ENCODE measurements around the gene PDZD7.

Gene PDZD7

GRCh38 chr10:101012525-101013364, 18.2 kb downstream of the PDZD7 start:
- TF ChIP-seq GATA2 (IDR thresholded peaks at IDR 0.05; ENCODE audit: low read depth, low read length), result no peak

DNA sequence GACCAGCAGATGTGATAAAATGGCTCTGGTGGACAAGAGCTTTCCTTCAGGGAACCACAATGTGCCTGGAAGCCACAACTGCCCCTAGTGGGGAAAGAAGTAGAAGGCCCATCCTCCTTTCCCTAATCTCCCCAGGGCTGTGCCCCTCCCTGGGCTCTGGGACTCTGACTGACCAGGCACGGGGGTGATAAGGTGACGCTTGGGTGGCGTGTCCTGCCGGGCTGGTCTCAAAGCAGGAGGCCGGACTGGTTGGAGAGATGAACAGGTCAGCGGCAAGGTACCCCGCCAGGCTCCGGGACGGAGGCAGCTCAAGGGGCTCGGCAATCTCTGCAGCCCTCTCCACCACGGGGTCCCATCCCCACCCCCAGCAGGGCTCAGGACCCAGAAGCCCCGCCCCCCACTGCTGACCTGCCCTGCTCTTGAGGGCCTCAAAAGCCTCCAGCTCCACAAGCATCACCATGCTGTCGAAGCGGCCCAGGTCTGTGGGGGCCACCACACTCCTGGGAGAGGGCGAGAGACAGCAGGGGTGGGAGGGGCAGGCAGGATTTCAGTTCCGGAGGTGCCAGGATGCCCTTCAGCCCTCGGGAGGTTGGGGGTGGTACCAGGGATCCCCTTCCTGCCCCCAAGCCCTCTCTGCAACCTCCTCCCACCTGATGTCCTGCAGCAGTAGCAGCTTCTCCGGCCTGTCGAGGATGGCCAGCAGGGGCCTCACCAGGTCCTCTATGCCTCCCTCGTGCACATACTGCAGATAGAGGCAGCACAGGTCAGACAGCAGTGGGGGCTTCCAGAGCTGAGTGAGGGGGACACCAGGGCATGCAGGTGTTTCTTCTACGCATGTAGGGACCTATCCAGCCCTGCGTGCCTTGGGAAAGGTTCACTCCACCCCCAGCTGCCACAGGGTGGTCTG, 19.2 kb downstream of the PDZD7 start:
- TF ChIP-seq GATA2 (IDR thresholded peaks at IDR 0.05; ENCODE audit: low read depth, low read length) (no peak), GATA3 (IDR thresholded peaks at IDR 0.05; ENCODE audit: low read depth, low read length) (no peak)

DNA sequence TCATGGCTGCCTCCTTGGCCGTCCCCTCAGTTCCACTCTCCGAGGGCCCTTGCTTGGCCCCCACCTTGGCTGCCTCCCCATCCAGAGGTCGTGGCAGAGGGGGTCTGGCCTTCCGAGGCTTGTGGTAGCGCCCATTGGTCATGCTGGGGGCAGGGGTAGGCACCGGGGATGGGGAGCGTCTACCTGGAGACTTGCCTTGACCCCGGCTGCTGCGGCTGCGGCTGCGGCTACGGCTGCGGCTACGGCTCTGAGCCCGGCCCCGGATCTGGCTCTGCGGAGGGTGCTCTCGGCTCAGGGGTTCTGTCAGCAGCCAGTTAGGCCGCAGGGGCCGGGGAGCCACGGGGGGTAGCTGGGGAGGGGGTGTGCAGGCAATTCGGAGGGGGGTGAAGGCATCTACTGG, 20.6 kb downstream of the PDZD7 start:
- TF ChIP-seq GATA3 (IDR thresholded peaks at IDR 0.05; ENCODE audit: low read depth, low read length) (no peak), GATA2 (IDR thresholded peaks at IDR 0.05; ENCODE audit: low read depth, low read length) (no peak)

DNA sequence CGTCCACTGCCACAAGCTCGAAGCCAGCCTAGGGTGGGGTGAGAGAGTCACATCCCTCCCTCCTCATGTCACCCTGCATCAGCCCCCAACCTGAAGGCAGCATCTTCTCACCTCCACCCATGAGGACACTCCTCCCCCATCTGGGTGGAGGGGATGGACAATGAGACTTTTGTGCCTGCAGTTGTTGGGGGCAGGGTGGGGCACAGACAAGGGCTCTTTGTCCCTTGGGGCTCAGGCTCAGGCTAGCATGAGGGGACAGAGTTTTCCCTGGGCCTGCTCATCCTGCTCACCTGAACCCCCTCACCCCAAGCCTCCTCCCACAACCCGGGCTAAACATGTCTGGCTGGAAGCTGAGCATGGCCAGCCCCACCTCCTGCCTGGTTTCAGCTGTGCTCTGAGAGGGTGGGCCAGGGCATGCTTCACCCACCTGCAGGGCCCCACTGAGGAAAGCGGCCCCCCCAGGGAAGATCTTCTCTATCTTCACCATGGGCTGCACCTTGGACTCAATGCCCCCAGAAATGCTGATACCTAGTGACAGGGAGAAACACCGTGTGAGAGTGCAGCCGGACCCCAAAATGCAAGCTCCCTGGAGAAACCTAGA, 22.0 kb downstream of the PDZD7 start:
- TF ChIP-seq GATA3 (IDR thresholded peaks at IDR 0.05; ENCODE audit: low read depth, low read length) (no peak), GATA2 (IDR thresholded peaks at IDR 0.05; ENCODE audit: low read depth, low read length) (no peak)

GRCh38 chr10:101007915-101008822, 22.8 kb downstream of the PDZD7 start:
- TF ChIP-seq GATA2 (IDR thresholded peaks at IDR 0.05; ENCODE audit: low read depth, low read length) (no peak), GATA3 (IDR thresholded peaks at IDR 0.05; ENCODE audit: low read depth, low read length) (no peak)

GRCh38 chr10:101007099-101007711, 23.7 kb downstream of the PDZD7 start:
- TF ChIP-seq GATA2 (IDR thresholded peaks at IDR 0.05; ENCODE audit: low read depth, low read length), result no peak
- TF ChIP-seq GATA3 (IDR thresholded peaks at IDR 0.05; ENCODE audit: low read depth, low read length), result no peak

DNA sequence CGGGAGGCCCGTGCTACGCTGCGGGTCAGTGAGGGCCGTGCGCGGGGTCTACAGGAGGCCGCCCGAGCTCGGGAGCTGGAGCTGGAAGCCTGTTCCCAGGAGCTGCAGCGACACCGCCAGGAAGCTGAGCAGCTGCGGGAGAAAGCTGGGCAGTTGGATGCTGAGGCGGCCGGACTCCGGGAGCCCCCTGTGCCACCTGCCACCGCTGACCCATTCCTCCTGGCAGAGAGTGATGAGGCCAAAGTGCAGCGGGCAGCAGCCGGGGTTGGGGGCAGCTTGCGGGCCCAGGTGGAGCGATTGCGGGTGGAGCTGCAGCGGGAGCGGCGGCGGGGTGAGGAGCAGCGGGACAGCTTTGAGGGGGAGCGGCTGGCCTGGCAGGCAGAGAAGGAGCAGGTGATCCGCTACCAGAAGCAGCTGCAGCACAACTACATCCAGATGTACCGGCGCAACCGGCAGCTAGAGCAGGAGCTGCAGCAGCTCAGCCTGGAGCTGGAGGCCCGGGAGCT, 24.3 kb downstream of the PDZD7 start:
- TF ChIP-seq GATA2 (IDR thresholded peaks at IDR 0.05; ENCODE audit: low read depth, low read length), result no peak
- no peak for TF ChIP-seq GATA3 (IDR thresholded peaks at IDR 0.05; ENCODE audit: low read depth, low read length)

DNA sequence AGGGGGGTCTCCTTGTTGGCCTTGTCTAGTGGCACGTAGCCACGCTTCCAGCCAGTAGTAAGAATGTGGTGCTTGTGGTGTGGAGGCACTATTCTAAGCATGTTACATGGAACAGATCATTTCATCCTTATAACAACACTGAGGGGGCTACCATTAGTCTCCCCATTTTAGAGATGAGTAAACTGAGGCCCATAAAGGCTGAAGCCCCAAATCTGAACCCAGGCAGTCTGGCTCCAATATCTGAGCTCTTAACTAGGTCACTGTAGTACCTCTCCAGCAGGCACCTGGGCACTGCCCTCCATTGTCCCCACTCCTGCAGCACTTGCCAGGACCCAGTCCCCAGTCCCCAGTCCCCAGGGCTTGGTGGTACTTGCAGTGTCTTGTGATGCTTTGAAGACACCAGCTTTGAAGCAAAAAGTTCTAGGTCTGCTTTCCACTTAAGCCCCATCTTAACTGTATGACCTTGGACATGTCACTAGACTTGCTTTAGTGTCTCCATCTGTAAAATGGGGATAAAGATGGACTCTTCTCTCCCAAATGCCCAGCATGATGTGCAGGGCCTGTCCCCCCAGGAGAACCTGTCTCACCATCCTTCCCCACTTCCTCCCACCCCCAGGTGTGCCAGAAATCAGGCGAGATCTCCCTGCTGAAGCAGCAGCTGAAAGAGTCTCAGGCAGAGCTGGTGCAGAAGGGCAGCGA, 24.9 kb downstream of the PDZD7 start:
- TF ChIP-seq GATA3 (IDR thresholded peaks at IDR 0.05; ENCODE audit: low read depth, low read length) (no peak), GATA2 (IDR thresholded peaks at IDR 0.05; ENCODE audit: low read depth, low read length) (no peak)

DNA sequence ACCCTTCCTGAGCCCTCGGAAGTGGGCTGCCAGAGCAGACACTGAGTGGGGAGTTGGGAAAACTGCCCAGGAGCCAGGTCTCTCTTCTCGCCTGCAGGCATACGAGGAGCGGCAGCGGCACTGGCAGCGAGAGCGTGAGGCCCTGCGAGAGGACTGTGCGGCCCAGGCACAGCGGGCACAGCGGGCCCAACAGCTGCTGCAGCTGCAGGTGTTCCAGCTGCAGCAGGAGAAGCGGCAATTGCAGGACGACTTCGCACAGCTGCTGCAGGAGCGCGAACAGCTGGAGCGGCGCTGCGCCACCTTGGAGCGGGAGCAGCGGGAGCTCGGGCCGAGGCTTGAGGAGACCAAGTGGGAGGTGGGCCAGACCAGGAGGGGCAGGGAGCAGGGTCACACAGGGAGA, 25.6 kb downstream of the PDZD7 start:
- TF ChIP-seq GATA2 (IDR thresholded peaks at IDR 0.05; ENCODE audit: low read depth, low read length) (no peak), GATA3 (IDR thresholded peaks at IDR 0.05; ENCODE audit: low read depth, low read length) (no peak)

GRCh38 chr10:101003639-101004206, 27.2 kb downstream of the PDZD7 start:
- TF ChIP-seq GATA2 (IDR thresholded peaks at IDR 0.05; ENCODE audit: low read depth, low read length) (no peak), GATA3 (IDR thresholded peaks at IDR 0.05; ENCODE audit: low read depth, low read length) (no peak)

- TF ChIP-seq GATA3 (IDR thresholded peaks at IDR 0.05; ENCODE audit: low read depth, low read length), result no peak
- no peak for TF ChIP-seq GATA2 (IDR thresholded peaks at IDR 0.05; ENCODE audit: low read depth, low read length)
These were observed 28.5 kb downstream of the PDZD7 start for GRCh38 chr10:101002456-101002855.

- TF ChIP-seq GATA3 (IDR thresholded peaks at IDR 0.05; ENCODE audit: low read depth, low read length), result no peak
- TF ChIP-seq GATA2 (IDR thresholded peaks at IDR 0.05; ENCODE audit: low read depth, low read length), result no peak
These were observed 29.3 kb downstream of the PDZD7 start for GRCh38 chr10:101001659-101002035.
